ENCODE measurements around the gene GORASP1.

The GORASP1 gene

DNA sequence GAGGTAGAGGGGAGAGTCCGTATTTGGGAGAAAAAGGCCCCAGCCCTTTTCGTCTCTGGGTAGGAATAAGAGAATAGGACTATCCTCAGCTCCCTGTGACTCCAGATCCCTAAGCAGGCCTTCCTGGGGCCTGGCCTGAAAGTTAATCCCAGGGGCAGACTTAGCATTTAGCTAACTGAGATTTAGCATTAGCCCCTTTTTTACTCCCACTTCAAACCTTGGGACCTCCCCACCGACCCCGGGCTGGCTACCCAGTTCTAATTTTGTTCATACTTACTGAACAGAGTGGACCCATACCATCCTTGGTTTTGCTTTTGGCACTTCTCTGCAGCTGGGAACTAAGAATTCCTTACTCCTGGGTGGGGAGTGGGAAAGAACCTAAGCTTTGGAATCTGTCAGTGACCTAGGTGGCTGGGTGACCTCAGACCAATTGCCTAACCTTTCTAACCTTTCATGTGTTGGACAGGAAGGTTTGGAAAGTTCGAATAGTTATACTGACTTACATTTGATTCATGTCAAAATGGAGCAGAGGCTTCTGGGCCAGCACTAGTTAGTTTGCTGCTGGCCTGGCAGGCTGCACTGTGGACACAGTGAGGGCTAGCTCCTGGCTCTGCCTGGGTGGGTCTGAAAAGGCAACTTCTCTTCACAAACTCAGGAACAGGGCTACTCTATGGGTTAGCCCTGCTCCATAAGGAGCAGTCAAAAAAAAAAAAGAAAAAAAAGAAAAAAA lies 11.7 kb upstream of the GORASP1 start:
- TF ChIP-seq, protein P1, sequence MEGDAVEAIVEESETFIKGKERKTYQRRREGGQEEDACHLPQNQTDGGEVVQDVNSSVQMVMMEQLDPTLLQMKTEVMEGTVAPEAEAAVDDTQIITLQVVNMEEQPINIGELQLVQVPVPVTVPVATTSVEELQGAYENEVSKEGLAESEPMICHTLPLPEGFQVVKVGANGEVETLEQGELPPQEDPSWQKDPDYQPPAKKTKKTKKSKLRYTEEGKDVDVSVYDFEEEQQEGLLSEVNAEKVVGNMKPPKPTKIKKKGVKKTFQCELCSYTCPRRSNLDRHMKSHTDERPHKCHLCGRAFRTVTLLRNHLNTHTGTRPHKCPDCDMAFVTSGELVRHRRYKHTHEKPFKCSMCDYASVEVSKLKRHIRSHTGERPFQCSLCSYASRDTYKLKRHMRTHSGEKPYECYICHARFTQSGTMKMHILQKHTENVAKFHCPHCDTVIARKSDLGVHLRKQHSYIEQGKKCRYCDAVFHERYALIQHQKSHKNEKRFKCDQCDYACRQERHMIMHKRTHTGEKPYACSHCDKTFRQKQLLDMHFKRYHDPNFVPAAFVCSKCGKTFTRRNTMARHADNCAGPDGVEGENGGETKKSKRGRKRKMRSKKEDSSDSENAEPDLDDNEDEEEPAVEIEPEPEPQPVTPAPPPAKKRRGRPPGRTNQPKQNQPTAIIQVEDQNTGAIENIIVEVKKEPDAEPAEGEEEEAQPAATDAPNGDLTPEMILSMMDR (conservative IDR thresholded peaks at IDR 0.05) = no peak
- no peak for TF ChIP-seq ZFX (IDR thresholded peaks at IDR 0.05)
- H3K27ac ChIP-seq = no peak overlapping the region

DNA sequence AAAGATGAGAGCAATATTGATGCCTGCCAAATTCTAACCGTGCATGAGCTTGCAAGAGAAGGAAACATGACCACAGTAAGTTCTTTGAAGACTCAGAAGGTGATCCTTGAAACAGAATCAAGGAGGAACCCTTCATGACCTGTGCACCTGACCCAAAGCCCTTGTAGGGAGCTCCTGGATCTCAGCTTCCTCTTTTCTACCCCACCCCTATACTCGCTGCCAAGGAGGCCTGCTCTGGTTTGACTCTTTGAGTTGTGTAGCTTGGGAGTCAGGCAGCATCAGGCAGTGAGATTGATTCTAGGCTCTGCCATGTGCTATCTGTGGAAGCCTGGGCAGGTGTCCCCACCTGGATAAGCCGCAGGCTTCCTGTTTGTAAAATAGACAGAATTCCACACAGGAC lies 10.7 kb upstream of the GORASP1 start:
- no peak overlapping the region for H3K27ac ChIP-seq
- TF ChIP-seq, protein P1 (conservative IDR thresholded peaks at IDR 0.05) = no peak
- TF ChIP-seq ZFX (IDR thresholded peaks at IDR 0.05) = no peak

DNA sequence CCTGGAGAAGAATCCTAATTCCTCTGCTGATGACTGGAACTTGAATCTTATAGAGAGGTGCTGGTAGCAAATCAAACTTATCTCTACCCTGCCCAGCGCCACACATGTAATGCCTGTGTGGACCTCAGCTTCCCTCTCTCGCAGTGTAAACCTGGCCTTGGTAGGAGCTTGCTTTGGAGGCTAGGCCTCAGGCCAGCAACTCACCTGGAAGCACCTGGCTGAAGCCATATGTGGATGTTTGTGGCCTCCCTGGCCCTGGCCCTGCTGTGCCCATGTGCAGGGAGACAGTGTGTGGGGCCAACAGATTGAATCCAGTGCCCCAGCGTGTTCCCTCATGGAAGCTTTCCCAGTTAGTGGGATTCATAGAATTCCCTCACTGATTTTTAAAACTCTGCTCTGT lies 8.4 kb upstream of the GORASP1 start:
- no peak for TF ChIP-seq ZFX (IDR thresholded peaks at IDR 0.05)
- TF ChIP-seq, protein P1 (conservative IDR thresholded peaks at IDR 0.05) = no peak
- no peak overlapping the region for H3K27ac ChIP-seq

DNA sequence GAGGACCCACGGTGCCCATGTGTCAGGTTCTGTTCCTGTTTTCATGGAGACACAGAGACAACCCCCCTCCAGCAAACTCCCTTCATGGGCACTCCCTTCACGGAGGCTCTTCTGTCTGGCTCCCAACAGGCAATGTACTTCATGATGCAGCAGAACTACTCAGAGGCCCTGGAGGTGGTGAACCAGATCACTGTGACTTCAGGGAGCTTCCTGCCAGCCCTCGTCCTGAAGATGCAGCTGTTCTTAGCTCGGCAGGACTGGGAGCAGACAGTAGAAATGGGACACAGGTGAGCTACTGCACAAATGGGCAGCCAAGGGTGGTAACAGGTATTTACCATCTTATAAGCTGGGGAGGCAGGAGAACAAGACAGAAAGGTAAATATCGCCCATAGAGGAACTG lies 7.0 kb upstream of the GORASP1 start:
- H3K27ac ChIP-seq = no peak overlapping the region
- TF ChIP-seq, protein P1 (conservative IDR thresholded peaks at IDR 0.05) = no peak
- no peak for TF ChIP-seq ZFX (IDR thresholded peaks at IDR 0.05)

DNA sequence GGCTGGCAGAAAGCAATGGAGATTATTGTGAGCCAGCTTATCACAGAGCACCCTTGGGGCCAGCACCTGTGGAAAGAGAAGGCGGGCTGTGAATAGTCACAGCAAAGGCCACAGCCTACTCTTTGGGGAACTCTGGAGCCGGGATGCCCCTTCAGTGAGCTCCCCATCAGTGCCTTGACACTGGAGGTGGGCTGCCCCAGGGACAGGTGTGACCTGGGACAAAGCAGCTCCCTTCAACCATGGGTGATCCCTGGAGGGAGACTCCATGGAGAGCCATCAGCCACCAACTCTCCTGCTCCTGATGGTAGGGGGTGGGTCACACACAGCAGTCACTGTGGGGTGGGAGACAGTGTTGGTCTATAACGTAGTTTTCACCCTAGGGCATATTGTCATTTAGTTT lies 5.9 kb upstream of the GORASP1 start:
- TF ChIP-seq ZFX (IDR thresholded peaks at IDR 0.05) = no peak
- TF ChIP-seq, protein P1 (conservative IDR thresholded peaks at IDR 0.05) = no peak
- H3K27ac ChIP-seq = no peak overlapping the region

DNA sequence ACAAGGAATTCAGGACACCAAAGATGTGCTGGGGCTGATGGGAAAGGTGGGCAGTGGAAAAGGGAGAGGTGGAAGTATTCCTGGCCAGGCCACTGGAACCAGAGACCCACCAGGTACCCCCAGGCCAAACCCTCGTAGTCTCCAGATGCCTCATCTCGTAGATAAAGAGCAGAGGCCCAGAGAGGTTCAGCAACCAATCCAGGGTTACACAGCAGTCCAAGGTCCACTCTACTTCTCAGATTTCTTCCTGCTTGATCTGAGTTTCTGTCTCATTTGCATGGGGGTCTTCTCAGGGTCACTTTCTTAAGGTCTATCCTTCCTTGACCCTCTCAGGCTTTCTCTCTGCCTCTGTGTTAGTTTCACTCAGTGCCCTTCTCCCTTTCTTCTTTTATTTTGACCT lies 5.1 kb upstream of the GORASP1 start:
- H3K27ac ChIP-seq = no peak overlapping the region
- no peak for TF ChIP-seq ZFX (IDR thresholded peaks at IDR 0.05)
- TF ChIP-seq, protein P1 (conservative IDR thresholded peaks at IDR 0.05) = no peak

DNA sequence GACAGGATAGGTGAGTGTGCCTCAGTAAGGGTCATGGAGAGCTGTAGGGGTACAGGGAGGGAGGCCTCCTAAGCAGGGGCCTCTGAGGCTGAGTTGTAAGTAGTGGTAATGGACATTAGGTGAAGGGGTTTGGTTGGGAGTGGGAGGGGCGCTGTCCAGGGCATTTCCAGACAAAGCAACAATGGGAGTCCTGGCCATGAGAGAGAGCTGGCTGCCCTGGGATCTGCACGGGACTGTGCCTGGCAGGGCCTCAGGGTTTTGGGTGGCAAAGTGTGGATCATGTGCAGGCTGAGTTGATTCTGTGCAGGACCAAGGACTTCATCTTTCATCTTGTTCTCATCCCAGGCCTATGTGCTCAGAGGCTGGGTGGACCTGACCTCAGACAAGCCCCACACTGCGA lies 4.7 kb upstream of the GORASP1 start:
- no peak overlapping the region for H3K27ac ChIP-seq
- TF ChIP-seq, protein P1 (conservative IDR thresholded peaks at IDR 0.05) = no peak
- TF ChIP-seq ZFX (IDR thresholded peaks at IDR 0.05) = no peak

All from C4-2B (cell line).